CD14-positive monocyte (primary cell): ENCODE results near the gene ORAI2. TPM values are rescaled to one million over a fixed set of nuclear protein-coding genes. Genes with fewer than 3 reads are reported as not detected.
"Not testable (repeated sequence)": the region's sequence is repeated elsewhere in the genome, so short reads cannot be mapped to it uniquely, and the experiment has no call there.

Experiments
- DNase-seq, 3 donors: peaks; one replicate each; pipeline ENCODE4 v3.0.0-alpha.2; 2011 to 2022
- H2AFZ ChIP-seq: 2 replicates; pipeline ENCODE4 v1.6.0; 2012; ENCODE audit warnings: mild to moderate bottlenecking, low read depth, low read length, inconsistent platforms; ENCODE audit not compliant: insufficient read depth, poor library complexity, severe bottlenecking
- H3K27ac ChIP-seq, 2 donors: 1 replicate in 1 of 2; 2 replicates in 1 of 2; pipeline ENCODE4 v1.5.1; 2012 to 2013; ENCODE audit warnings: low read length in 2 of 2, control low read depth in 1 of 2, inconsistent platforms in 1 of 2, low read depth in 1 of 2, mild to moderate bottlenecking in 1 of 2
- H3K27me3 ChIP-seq, 2 donors: one replicate each; pipeline versions ENCODE4 v1.6.0 to v1.6.1; 2011 to 2013; ENCODE audit warnings: low read length in 2 of 2; ENCODE audit not compliant: control insufficient read depth in 2 of 2, insufficient read depth in 2 of 2
- H3K36me3 ChIP-seq, 2 donors: replicated peaks in 1 of 2; 1 replicate in 1 of 2; 2 replicates in 1 of 2; pipeline versions ENCODE4 v1.5.1 to v1.6.1; 2012 to 2013; ENCODE audit warnings: low read length in 2 of 2, control low read depth in 1 of 2, inconsistent platforms in 1 of 2, mild to moderate bottlenecking in 1 of 2; ENCODE audit not compliant: insufficient read depth in 2 of 2, control insufficient read depth in 1 of 2
- H3K4me1 ChIP-seq, 2 donors: 1 replicate in 1 of 2; 2 replicates in 1 of 2; pipeline versions ENCODE4 v1.5.1 to v1.6.1; 2012 to 2013; ENCODE audit warnings: low read length in 2 of 2, control low read depth in 1 of 2, inconsistent platforms in 1 of 2, mild to moderate bottlenecking in 1 of 2, moderate library complexity in 1 of 2; ENCODE audit not compliant: insufficient read depth in 2 of 2, control insufficient read depth in 1 of 2
- H3K4me2 ChIP-seq: replicated peaks from 2 replicates; pipeline ENCODE3; 2012; ENCODE audit warnings: low read length, moderate library complexity, mild to moderate bottlenecking; ENCODE audit not compliant: poor library complexity, severe bottlenecking; ENCODE audit errors: extremely low read depth
- H3K4me3 ChIP-seq, 3 experiments: fragments of 200-600 bp in 1 of 3; sonication (generic) in 1 of 3; replicated peaks in 1 of 3; 1 replicate in 2 of 3; 2 replicates in 1 of 3; pipeline ENCODE4 v1.5.1; 2011 to 2013; ENCODE audit warnings: low read length in 3 of 3, mild to moderate bottlenecking in 3 of 3, control low read depth in 2 of 3, low read depth in 2 of 3, inconsistent platforms in 1 of 3, moderate library complexity in 1 of 3
- H3K79me2 ChIP-seq: 2 replicates; pipeline ENCODE4 v1.6.0; 2012; ENCODE audit warnings: mild to moderate bottlenecking, control low read depth, inconsistent platforms, low read length, moderate library complexity; ENCODE audit not compliant: insufficient read depth
- H3K9ac ChIP-seq: 2 replicates; pipeline ENCODE4 v1.6.0; 2017; ENCODE audit warnings: low read length, mild to moderate bottlenecking; ENCODE audit not compliant: insufficient read depth, poor library complexity, severe bottlenecking
- H3K9me3 ChIP-seq, 2 donors: replicated peaks in 1 of 2; 1 replicate in 1 of 2; 2 replicates in 1 of 2; pipeline versions ENCODE4 v1.5.1 to v1.6.1; 2012 to 2013; ENCODE audit warnings: low read length in 2 of 2, control low read depth in 1 of 2; ENCODE audit not compliant: control insufficient read depth in 1 of 2, insufficient read depth in 1 of 2
- H4K20me1 ChIP-seq: 2 replicates; pipeline ENCODE4 v1.6.0; 2012; ENCODE audit warnings: mild to moderate bottlenecking, low read length, control low read depth, moderate library complexity; ENCODE audit not compliant: insufficient read depth
- H3K27ac Mint-ChIP-seq, 7 donors: one replicate each; pipeline ENCODE4 v1.8.0; 2020; ENCODE audit warnings: mild to moderate bottlenecking in 7 of 7, mixed read lengths in 7 of 7, moderate library complexity in 6 of 7, inconsistent platforms in 2 of 7
- H3K27me3 Mint-ChIP-seq, 3 donors: one replicate each; pipeline ENCODE4 v1.8.0; 2021 to 2022; ENCODE audit warnings: low read depth in 3 of 3, mild to moderate bottlenecking in 3 of 3, mixed read lengths in 3 of 3, moderate library complexity in 3 of 3, inconsistent platforms in 1 of 3
- H3K36me3 Mint-ChIP-seq, 2 donors: one replicate each; pipeline ENCODE4 v1.8.0; 2020; ENCODE audit warnings: mixed read lengths in 2 of 2, inconsistent platforms in 1 of 2, mild to moderate bottlenecking in 1 of 2
- H3K4me1 Mint-ChIP-seq: one replicate; pipeline ENCODE4 v1.8.0; 2020; ENCODE audit warnings: mild to moderate bottlenecking, mixed read lengths
- H3K4me3 Mint-ChIP-seq, 2 donors: one replicate each; pipeline ENCODE4 v1.8.0; 2020; ENCODE audit warnings: mild to moderate bottlenecking in 2 of 2, mixed read lengths in 2 of 2, moderate library complexity in 1 of 2
- H3K9me3 Mint-ChIP-seq, 7 donors: one replicate each; pipeline ENCODE4 v1.8.0; 2020 to 2022; ENCODE audit warnings: mixed read lengths in 7 of 7, mild to moderate bottlenecking in 6 of 7, moderate library complexity in 6 of 7, inconsistent platforms in 2 of 7
- WGBS: methylation state at CpG from one replicate; pipeline ENCODE4 v1.1.5; 2013; ENCODE audit warnings: missing lambda C conversion rate; ENCODE audit not compliant: insufficient coverage; 5-methylcytosine and 5-hydroxymethylcytosine counted together
- intact Hi-C, 2 donors: fragments of 100-400 bp; cut with micrococcal nuclease; formaldehyde crosslinking; loops; one replicate each; pipeline versions ENCODE4 v1.15.0 to v1.15.1; 2023
- polyA plus RNA-seq, 3 donors: library from polyadenylated mRNA; depleted of rRNA in 1 of 3; unstranded in 2 of 3; stranded (reverse) in 1 of 3; fragments of 300-500 nt in 2 of 3; fragments of >200 nt in 1 of 3; fragmentation: Illumina TruSeq in 2 of 3; gene quantifications; 1 replicate in 2 of 3; 2 replicates in 1 of 3; pipeline ENCODE4 v1.2.3, GENCODE V29; 2012 to 2021
- TF ChIP-seq, protein P1 (sequence below): fragments of 200-600 bp; IDR thresholded peaks from one replicate; pipeline ENCODE4 v1.8.0; 2022; ENCODE audit warnings: antibody characterized with exemption, mild to moderate bottlenecking

Gene ORAI2
- polyA plus RNA-seq, 3 donors = 27.5 to 50.0 (median 38.2) TPM

DNA sequence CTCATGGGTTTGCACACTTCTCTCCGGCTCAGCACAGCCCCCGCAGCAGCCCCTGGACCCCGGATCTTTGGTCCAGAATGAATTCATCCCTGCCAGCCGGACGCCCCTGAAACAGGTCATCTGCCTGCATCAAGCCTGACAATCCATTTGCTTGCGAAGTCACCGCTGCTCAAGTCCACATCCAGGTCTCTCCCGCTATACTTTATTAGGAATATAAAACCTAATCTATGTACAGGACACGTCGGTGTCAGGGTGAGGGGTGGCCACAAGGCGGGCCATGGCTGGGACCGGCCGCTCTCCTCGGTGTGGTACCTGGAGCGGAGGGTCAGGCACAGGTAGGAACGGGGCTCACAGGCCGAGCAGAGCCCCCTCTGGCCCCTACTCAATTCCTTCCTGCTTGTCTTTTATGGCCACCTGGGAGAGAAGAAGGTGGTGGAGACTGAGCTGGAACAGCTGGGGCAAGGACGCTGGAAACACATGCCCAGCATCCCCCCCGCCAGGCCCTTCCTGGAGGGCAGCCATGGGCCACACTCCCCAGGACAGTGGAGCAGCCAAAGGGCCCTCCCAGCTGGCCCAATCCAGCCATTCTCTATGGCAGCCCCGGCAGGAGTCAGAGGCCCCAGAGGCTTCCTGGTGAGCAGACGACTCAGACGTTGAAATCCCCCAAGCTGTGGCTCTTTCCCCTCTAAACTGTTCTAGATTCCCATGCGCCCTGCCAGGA, 40.1 kb downstream of the ORAI2 start:
- H3K9me3 ChIP-seq = no peaks in the 10 kb centered on the region
- no peak overlapping the region for H3K27ac ChIP-seq
- Mint-ChIP-seq H3K27me3 (peaks cover 0 to 2% (median 0%) of the 10 kb centered on the region in 3 donors), H3K36me3 (peaks cover 12 to 25% of the 10 kb centered on the region in 2 donors), H3K9me3 (no peaks in the 10 kb centered on the region), H3K4me3 (no peak overlapping the region), H3K27ac (peak overlapping the region in 3 of 7 donors; percentile 18 to 63 (median 42)), H3K4me1 (peaks cover 2% of the 10 kb centered on the region)
- H4K20me1 ChIP-seq = peaks cover 9% of the 10 kb centered on the region
- H3K79me2 ChIP-seq = peaks cover 2% of the 10 kb centered on the region
- 89% methylated on average over 9 of the region's 23 CpGs for WGBS
- H3K36me3 ChIP-seq = peaks cover 15 to 19% of the 10 kb centered on the region in 2 donors
- no peak overlapping the region for H2AFZ ChIP-seq
- no peak overlapping the region for H3K4me2 ChIP-seq
- intact Hi-C loops = no loop called here
- TF ChIP-seq, protein P1, sequence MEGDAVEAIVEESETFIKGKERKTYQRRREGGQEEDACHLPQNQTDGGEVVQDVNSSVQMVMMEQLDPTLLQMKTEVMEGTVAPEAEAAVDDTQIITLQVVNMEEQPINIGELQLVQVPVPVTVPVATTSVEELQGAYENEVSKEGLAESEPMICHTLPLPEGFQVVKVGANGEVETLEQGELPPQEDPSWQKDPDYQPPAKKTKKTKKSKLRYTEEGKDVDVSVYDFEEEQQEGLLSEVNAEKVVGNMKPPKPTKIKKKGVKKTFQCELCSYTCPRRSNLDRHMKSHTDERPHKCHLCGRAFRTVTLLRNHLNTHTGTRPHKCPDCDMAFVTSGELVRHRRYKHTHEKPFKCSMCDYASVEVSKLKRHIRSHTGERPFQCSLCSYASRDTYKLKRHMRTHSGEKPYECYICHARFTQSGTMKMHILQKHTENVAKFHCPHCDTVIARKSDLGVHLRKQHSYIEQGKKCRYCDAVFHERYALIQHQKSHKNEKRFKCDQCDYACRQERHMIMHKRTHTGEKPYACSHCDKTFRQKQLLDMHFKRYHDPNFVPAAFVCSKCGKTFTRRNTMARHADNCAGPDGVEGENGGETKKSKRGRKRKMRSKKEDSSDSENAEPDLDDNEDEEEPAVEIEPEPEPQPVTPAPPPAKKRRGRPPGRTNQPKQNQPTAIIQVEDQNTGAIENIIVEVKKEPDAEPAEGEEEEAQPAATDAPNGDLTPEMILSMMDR = no peak
- H3K4me1 ChIP-seq = no peaks in the 10 kb centered on the region
- DNase-seq = no peak
- H3K9ac ChIP-seq = no peak overlapping the region
- no peaks in the 10 kb centered on the region for H3K27me3 ChIP-seq
- H3K4me3 ChIP-seq = no peak overlapping the region

DNA sequence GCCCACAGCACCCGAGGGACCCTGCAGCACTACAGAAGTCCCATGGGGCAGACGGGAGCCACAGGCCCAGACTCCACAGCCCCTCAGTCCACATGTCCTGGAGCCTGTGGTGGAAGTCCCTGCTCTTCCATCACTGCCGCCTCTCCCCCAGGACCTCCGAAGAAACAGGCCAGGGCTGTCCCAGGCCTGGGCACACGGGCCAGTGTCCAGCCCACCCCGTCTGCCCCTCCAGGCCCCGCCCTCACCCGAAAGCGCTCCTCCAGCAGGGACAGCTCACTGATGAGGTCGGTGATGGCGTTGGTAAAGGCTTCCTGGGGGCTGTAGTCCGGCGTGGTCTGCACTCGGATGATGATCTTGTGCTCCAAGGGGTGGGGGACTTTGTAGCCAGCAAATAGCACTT, 40.7 kb downstream of the ORAI2 start:
- intact Hi-C loops, H4K20me1 ChIP-seq, H3K27ac ChIP-seq, H3K9ac ChIP-seq, H3K27me3 ChIP-seq, H3K9me3 Mint-ChIP-seq, H3K27me3 Mint-ChIP-seq, H3K9me3 ChIP-seq, DNase-seq, H3K4me2 ChIP-seq, H2AFZ ChIP-seq, H3K27ac Mint-ChIP-seq, H3K4me1 ChIP-seq, H3K79me2 ChIP-seq, H3K4me3 ChIP-seq, H3K4me3 Mint-ChIP-seq, H3K4me1 Mint-ChIP-seq: not testable (repeated sequence)
- WGBS = no CpG with 5 or more reads among the region's 14 CpGs
- peaks cover 12 to 25% of the 10 kb centered on the region in 2 donors for H3K36me3 Mint-ChIP-seq
- peaks cover 15 to 19% of the 10 kb centered on the region in 2 donors for H3K36me3 ChIP-seq

- H2AFZ ChIP-seq, H3K4me1 Mint-ChIP-seq, H3K4me2 ChIP-seq, H3K4me1 ChIP-seq, DNase-seq, H3K79me2 ChIP-seq, H3K9ac ChIP-seq, H4K20me1 ChIP-seq, H3K9me3 Mint-ChIP-seq, H3K27me3 ChIP-seq, H3K4me3 Mint-ChIP-seq, H3K9me3 ChIP-seq, H3K27ac ChIP-seq, H3K27ac Mint-ChIP-seq, H3K4me3 ChIP-seq, H3K27me3 Mint-ChIP-seq, intact Hi-C loops: not testable (repeated sequence)
- WGBS = no CpG with 5 or more reads among the region's 19 CpGs
- peaks cover 15 to 19% of the 10 kb centered on the region in 2 donors for H3K36me3 ChIP-seq
- H3K36me3 Mint-ChIP-seq = peaks cover 12 to 25% of the 10 kb centered on the region in 2 donors
Measured at GRCh38 chr7:102474736-102475435, 41.5 kb downstream of the ORAI2 start.
